Prostate gland (tissue), 2 donors: ENCODE measurements around the gene KCNK2.

Source experiments
- POLR2A ChIP-seq: fragments of 450-650 bp; IDR thresholded peaks from one replicate; pipeline ENCODE4 v1.6.1; 2016; ENCODE audit warnings: antibody characterized with exemption, mild to moderate bottlenecking
- TF ChIP-seq, protein P1 (sequence below), 4 experiments: fragments of 200-600 bp in 2 of 4; fragments of 450-650 bp in 2 of 4; sonication (generic) in 2 of 4; IDR thresholded peaks; 1 replicate in 3 of 4; 2 replicates in 1 of 4; pipeline ENCODE4 v1.5.1; 2016 to 2019; ENCODE audit warnings: antibody characterized with exemption in 4 of 4, mild to moderate bottlenecking in 2 of 4, moderate library complexity in 2 of 4

DNA sequence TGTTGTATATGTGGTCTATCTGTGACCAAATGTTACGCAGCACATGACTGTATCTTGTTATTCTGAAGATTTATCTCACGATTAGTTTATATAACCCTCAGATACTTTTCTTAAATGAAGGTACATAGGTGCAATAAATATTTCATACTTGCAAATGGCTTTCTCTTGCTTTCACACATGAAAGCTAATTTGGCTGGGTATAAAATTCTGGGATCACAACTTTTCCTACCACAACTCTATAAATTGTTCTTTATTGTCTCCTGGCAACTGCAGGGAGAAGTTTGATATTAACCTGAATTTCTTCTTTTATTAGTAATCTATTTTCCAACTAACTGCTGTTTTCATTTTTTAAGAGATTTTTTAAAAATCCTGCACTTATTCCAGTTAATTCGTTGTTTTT lies 58.9 kb downstream of the KCNK2 start:
- TF ChIP-seq, protein P1, sequence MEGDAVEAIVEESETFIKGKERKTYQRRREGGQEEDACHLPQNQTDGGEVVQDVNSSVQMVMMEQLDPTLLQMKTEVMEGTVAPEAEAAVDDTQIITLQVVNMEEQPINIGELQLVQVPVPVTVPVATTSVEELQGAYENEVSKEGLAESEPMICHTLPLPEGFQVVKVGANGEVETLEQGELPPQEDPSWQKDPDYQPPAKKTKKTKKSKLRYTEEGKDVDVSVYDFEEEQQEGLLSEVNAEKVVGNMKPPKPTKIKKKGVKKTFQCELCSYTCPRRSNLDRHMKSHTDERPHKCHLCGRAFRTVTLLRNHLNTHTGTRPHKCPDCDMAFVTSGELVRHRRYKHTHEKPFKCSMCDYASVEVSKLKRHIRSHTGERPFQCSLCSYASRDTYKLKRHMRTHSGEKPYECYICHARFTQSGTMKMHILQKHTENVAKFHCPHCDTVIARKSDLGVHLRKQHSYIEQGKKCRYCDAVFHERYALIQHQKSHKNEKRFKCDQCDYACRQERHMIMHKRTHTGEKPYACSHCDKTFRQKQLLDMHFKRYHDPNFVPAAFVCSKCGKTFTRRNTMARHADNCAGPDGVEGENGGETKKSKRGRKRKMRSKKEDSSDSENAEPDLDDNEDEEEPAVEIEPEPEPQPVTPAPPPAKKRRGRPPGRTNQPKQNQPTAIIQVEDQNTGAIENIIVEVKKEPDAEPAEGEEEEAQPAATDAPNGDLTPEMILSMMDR (IDR thresholded peaks at IDR 0.05): no peak
- TF ChIP-seq POLR2A: no peak
